GM23248 (cell line): Measurements from ENCODE around the gene KLF6. TPM values are rescaled to one million over a fixed set of nuclear protein-coding genes. Genes with fewer than 3 reads are reported as not detected.

Source experiments
- DNase-seq: peaks from one replicate; pipeline ENCODE4 v3.0.0-alpha.2; 2015
- H2AFZ ChIP-seq: fragments of 200-600 bp; sonication (generic); 2 replicates; pipeline ENCODE4 v1.6.1; 2016; ENCODE audit warnings: antibody characterized with exemption
- H3F3A ChIP-seq: fragments of 200-600 bp; sonication (generic); 2 replicates; pipeline ENCODE4 v1.6.1; 2016; ENCODE audit warnings: mild to moderate bottlenecking, antibody characterized with exemption, mixed run types; ENCODE audit not compliant: insufficient read depth
- H3K27ac ChIP-seq: fragments of 200-600 bp; sonication (generic); 2 replicates; pipeline ENCODE4 v1.5.1; 2016; ENCODE audit warnings: mild to moderate bottlenecking
- H3K27me3 ChIP-seq: fragments of 200-600 bp; sonication (generic); replicated peaks from 2 replicates; pipeline ENCODE4 v1.6.1; 2016; ENCODE audit warnings: mild to moderate bottlenecking; ENCODE audit not compliant: insufficient read depth
- H3K36me3 ChIP-seq: fragments of 200-600 bp; sonication (generic); 2 replicates; pipeline ENCODE4 v1.6.1; 2016; ENCODE audit warnings: low read depth, mild to moderate bottlenecking
- H3K4me1 ChIP-seq: fragments of 200-600 bp; sonication (generic); 2 replicates; pipeline ENCODE4 v1.6.1; 2016; ENCODE audit warnings: mild to moderate bottlenecking; ENCODE audit not compliant: insufficient read depth
- H3K4me2 ChIP-seq: fragments of 200-600 bp; sonication (generic); one replicate; pipeline ENCODE4 v1.6.1; 2016; ENCODE audit warnings: mild to moderate bottlenecking; ENCODE audit not compliant: unreplicated experiment
- H3K4me3 ChIP-seq: fragments of 200-600 bp; sonication (generic); 2 replicates; pipeline ENCODE4 v1.5.1; 2016; ENCODE audit warnings: mild to moderate bottlenecking
- H3K79me2 ChIP-seq: fragments of 200-600 bp; sonication (generic); 2 replicates; pipeline ENCODE4 v1.6.1; 2016; ENCODE audit warnings: mild to moderate bottlenecking; ENCODE audit not compliant: insufficient read depth
- H3K9ac ChIP-seq: fragments of 200-600 bp; sonication (generic); 2 replicates; pipeline ENCODE4 v1.6.1; 2016; ENCODE audit warnings: mild to moderate bottlenecking
- H3K9me2 ChIP-seq: fragments of 200-600 bp; sonication (generic); 2 replicates; pipeline ENCODE4 v1.6.1; 2016; ENCODE audit warnings: mixed run types, mild to moderate bottlenecking, moderate library complexity; ENCODE audit not compliant: insufficient read depth
- H3K9me3 ChIP-seq: fragments of 200-600 bp; sonication (generic); one replicate; pipeline ENCODE4 v1.6.1; 2017; ENCODE audit warnings: low read depth
- H4K20me1 ChIP-seq: fragments of 200-600 bp; sonication (generic); 2 replicates; pipeline ENCODE4 v1.6.0; 2016; ENCODE audit not compliant: insufficient read depth
- EZH2 ChIP-seq: fragments of 200-600 bp; sonication (generic); IDR thresholded peaks from 2 replicates; pipeline ENCODE4 v1.6.1; 2018; ENCODE audit warnings: antibody characterized with exemption, mild to moderate bottlenecking; ENCODE audit not compliant: insufficient read depth, poor library complexity, severe bottlenecking
- EZH2phosphoT487 ChIP-seq: fragments of 200-600 bp; sonication (generic); IDR thresholded peaks from 2 replicates; pipeline ENCODE4 v1.6.1; 2018; ENCODE audit warnings: antibody characterized with exemption, moderate library complexity, mild to moderate bottlenecking, low read depth; ENCODE audit not compliant: insufficient read depth
- WGBS, 2 experiments: methylation state at CpG; one replicate each; pipeline ENCODE4 v1.1.6; 2015 to 2017; ENCODE audit warnings: low lambda C conversion rate in 2 of 2, low coverage in 1 of 2; ENCODE audit errors: missing lambda C conversion rate in 2 of 2; 5-methylcytosine and 5-hydroxymethylcytosine counted together
- in situ Hi-C: fragments of 300-500 bp; cut with MboI; formaldehyde crosslinking; loops from 2 replicates; pipeline ENCODE4 v1.15.0; 2020
- polyA plus RNA-seq: library from polyadenylated mRNA; unstranded; fragments of >200 nt; fragmentation: Nextera tagmentation; extraction: Ambion mirVana; gene quantifications from 2 replicates; pipeline ENCODE4 v1.2.1, GENCODE V29; 2016
- total RNA-seq: library from RNA; depleted of rRNA; stranded (reverse); fragments of >200 nt; shearing (Covaris generic); gene quantifications from 2 replicates; pipeline ENCODE4 v1.2.3, GENCODE V29; 2014

The KLF6 gene
- total and polyA plus RNA-seq, 2 experiments from 2014 or later, result 49.8 to 279 TPM

DNA sequence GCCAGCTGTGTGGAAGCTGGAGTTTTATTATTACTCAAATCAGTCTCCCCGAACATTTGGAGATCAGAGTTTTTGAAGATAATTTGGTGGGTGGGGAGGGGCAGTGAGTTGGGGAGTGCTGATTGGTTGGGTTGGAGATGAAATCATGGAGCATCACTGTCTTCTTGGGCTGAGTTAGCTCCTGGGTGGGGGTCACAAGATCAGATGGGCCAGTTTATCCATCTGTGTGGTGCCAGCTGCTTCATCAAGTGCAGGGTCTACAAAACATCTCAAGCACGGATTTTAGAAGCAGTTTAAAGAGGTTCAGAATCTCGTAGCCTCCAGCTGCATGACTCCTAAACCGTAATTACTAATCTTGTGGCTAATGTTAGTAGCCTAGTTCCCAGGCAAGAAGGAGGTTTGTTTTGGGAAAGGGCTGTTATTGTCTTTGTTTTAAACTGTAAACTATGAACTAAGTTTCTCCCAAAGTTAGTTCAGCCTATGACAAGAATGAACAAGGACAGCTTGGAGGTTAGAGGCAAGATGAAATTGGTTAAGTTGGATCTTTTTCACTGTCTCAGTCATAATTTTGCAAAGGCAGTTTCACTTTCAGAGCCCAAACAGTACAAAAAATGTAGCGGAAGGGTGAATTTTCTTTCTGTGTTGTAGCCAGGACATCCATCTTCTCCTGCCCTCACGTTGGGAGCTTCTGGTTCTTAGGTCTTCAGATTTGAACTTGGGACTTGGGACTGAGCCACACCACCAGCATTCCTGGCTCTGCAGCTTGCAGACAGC, 43.1 kb downstream of the KLF6 start:
- H3K27ac ChIP-seq, result peak overlapping the region; percentile 79
- H4K20me1 ChIP-seq, result no peaks in the 10 kb centered on the region
- H3K79me2 ChIP-seq, result no peaks in the 10 kb centered on the region
- H3K27me3 ChIP-seq, result no peaks in the 10 kb centered on the region
- peak overlapping the region; percentile 54 for H3K4me3 ChIP-seq
- in situ Hi-C loops, result no loop called here
- peaks cover 29% of the 10 kb centered on the region for H3F3A ChIP-seq
- peak overlapping the region; percentile 55 for H2AFZ ChIP-seq
- peak; percentile 80 for DNase-seq
- no peaks in the 10 kb centered on the region for H3K36me3 ChIP-seq
- peak overlapping the region; percentile 78 for H3K9ac ChIP-seq
- peaks cover 12% of the 10 kb centered on the region for H3K4me1 ChIP-seq
- no peaks in the 10 kb centered on the region for H3K9me2 ChIP-seq
- 9 to 13% methylated on average over 6 of the region's 6 CpGs for WGBS, 2 experiments
- TF ChIP-seq EZH2phosphoT487, result no peak
- no peak for TF ChIP-seq EZH2
- peak overlapping the region; percentile 82 for H3K4me2 ChIP-seq
- no peaks in the 10 kb centered on the region for H3K9me3 ChIP-seq

DNA sequence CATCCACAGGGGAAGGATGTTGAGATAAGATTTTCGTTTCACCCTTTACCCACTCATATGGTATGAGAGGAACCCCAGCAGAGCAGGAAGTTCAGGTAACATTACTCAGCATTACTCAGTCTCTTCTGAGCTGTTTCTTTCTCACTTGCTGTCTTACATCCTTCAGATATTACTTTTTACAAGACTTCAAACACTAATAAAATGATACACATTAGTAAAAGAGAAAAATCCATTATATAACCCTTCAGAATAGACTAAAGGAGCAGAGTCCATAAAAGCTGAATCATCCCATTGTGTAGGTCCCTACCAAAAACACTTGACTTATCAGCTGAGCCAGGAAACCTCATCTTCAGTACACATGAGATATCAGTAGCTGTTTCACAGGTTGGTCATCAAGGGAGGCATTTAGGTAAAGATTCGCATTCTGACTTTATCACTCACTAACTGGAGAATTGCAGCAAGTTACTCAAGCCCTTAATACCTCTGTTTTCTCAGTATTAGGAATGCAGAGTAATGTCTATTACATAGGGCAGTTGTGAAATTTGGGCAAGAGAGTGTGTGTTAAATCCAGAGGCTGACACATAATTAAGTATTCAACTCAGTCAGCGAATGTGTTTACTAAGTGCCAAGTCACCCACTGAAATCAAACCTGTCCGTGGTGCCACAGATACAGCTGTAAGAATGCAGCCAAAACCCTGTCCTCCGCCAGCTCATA, 44.7 kb downstream of the KLF6 start:
- no peaks in the 10 kb centered on the region for H3K9me3 ChIP-seq
- peak; percentile 93 for DNase-seq
- H3K27me3 ChIP-seq, result no peaks in the 10 kb centered on the region
- 19 to 20% methylated on average over 5 of the region's 5 CpGs for WGBS, 2 experiments
- peak overlapping the region; percentile 43 for H3K4me2 ChIP-seq
- H3K36me3 ChIP-seq, result no peaks in the 10 kb centered on the region
- H3K9me2 ChIP-seq, result no peaks in the 10 kb centered on the region
- no peak overlapping the region for H3K4me3 ChIP-seq
- peaks cover 29% of the 10 kb centered on the region for H3F3A ChIP-seq
- no peak overlapping the region for H3K9ac ChIP-seq
- no peak overlapping the region for H2AFZ ChIP-seq
- H3K4me1 ChIP-seq, result peaks cover 12% of the 10 kb centered on the region
- no peak for TF ChIP-seq EZH2
- TF ChIP-seq EZH2phosphoT487, result no peak
- no peaks in the 10 kb centered on the region for H3K79me2 ChIP-seq
- no peaks in the 10 kb centered on the region for H4K20me1 ChIP-seq
- in situ Hi-C loops, result no loop called here
- H3K27ac ChIP-seq, result peak overlapping the region; percentile 63

GRCh38 chr10:3738855-3739350, 46.1 kb downstream of the KLF6 start:
- 86 to 98% methylated on average over 1 of the region's 1 CpG for WGBS, 2 experiments
- no peak overlapping the region for H3K4me2 ChIP-seq
- H3K9ac ChIP-seq, result no peak overlapping the region
- no peak overlapping the region for H3K4me3 ChIP-seq
- H4K20me1 ChIP-seq, result no peaks in the 10 kb centered on the region
- peaks cover 12% of the 10 kb centered on the region for H3K4me1 ChIP-seq
- no peak for TF ChIP-seq EZH2
- no peak for TF ChIP-seq EZH2phosphoT487
- no peak overlapping the region for H2AFZ ChIP-seq
- H3K27me3 ChIP-seq, result no peaks in the 10 kb centered on the region
- no peaks in the 10 kb centered on the region for H3K9me2 ChIP-seq
- in situ Hi-C loops, result no loop called here
- no peak overlapping the region for H3K27ac ChIP-seq
- H3K79me2 ChIP-seq, result no peaks in the 10 kb centered on the region
- no peaks in the 10 kb centered on the region for H3K36me3 ChIP-seq
- no peaks in the 10 kb centered on the region for H3K9me3 ChIP-seq
- H3F3A ChIP-seq, result peaks cover 29% of the 10 kb centered on the region
- DNase-seq, result no peak

DNA sequence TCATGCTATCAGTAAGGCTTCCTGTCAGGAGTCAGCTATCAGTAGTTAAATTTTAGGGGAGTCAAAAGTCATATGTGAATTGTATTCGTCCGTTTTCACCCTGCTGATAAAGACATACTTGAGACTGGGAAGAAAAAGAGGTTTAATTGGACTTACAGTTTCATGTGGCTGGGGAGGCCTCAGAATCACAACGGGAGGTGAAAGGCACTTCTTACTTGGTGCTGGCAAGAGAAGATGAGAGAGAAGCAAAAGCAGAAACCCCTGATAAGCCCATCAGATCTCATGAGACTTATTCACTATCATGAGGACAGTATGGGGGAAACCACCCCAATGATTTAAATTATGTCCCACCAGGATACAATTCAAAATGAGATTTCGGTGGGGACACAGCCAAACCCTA, 47.1 kb downstream of the KLF6 start:
- H3K79me2 ChIP-seq, result no peaks in the 10 kb centered on the region
- TF ChIP-seq EZH2, result no peak
- no peak for TF ChIP-seq EZH2phosphoT487
- H3K36me3 ChIP-seq, result no peaks in the 10 kb centered on the region
- WGBS, 2 experiments, result 85 to 88% methylated on average over 4 of the region's 4 CpGs
- H3K4me2 ChIP-seq, result no peak overlapping the region
- no peaks in the 10 kb centered on the region for H3K27me3 ChIP-seq
- no peak for DNase-seq
- H3K4me3 ChIP-seq, result no peak overlapping the region
- no peaks in the 10 kb centered on the region for H3K9me2 ChIP-seq
- H3F3A ChIP-seq, result peaks cover 27% of the 10 kb centered on the region
- in situ Hi-C loops, result no loop called here
- H2AFZ ChIP-seq, result no peak overlapping the region
- H3K27ac ChIP-seq, result no peak overlapping the region
- no peaks in the 10 kb centered on the region for H3K9me3 ChIP-seq
- peaks cover 12% of the 10 kb centered on the region for H3K4me1 ChIP-seq
- H4K20me1 ChIP-seq, result no peaks in the 10 kb centered on the region
- H3K9ac ChIP-seq, result no peak overlapping the region
